ENCODE results near the gene ATG4B. TPM values are rescaled to one million over a fixed set of nuclear protein-coding genes. Genes with fewer than 3 reads are reported as not detected.

ATG4B gene
- polyA plus RNA-seq, 3 donors from 2014 or later = 70.5 to 78.9 (median 77.2) TPM

DNA sequence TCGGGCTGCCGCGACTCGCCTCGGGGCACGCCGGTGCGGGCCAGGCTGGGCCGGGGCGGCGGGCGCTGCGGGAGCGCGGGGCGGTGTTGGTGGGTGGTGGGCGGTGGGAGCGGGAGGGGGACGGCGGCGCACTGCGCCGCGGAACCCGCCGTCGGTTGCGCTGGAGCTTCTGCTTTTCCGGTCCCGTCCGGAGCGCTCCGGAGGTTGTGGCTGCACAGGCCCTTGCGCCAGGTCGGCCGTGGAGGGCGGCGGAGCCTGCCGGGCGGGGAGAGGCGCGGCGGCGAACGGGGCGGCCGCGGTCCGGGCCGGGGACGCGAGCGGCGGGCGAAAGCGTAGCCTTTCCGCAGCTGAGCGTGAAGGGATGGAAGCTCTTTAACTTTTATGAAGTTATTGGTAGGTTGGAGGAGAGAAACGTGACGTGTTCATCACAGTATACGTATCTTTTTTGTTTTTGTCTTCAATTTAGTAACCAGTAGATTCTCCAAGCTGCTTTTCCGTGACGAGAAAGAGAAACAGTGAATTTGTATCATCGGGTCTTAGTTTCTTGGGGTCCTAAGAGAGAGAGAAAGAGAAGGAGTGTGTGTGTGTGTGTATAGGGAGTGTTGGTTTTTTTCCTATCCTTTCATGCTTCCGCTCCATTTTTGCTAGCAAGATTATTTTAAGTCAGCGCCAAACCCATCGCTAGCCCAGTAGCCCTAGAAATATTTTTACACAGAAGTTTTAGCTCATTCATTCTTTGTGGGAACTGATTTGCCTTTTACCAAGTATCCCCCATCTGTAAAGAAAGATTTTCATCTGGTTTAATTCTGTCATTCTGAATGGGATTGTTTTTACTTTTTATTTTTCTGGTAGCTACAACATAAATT lies 535 bp downstream of the ATG4B start:
- Mint-ChIP-seq H3K9me3 (no peaks in the 10 kb centered on the region), H3K4me3 (peak overlapping the region; percentile 89 to 98 (median 91)), H3K4me1 (peaks cover 49 to 56% of the 10 kb centered on the region in 2 donors)

DNA sequence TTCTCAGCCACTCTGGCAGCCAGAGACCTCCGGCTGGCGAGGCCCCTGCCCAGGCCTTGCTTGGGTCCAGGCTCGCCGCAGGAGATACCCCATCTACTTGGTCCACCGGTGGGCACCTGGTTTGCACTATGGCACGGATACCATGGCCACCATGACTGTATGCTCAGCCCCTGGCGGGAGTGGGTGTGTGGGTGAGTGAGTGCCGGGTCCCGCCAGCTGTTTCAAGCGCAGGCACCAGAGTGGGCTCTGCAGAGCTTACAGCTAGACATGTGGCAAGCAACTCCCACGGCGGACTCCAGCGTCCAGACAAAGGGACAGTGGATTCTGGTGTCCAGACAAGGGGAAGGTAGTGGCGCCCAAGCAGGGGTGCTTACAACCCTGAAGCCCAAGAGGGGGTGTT lies 1.4 kb downstream of the ATG4B start:
- H3K27me3 Mint-ChIP-seq (ENCODE audit: low read depth in 3 of 3) = peaks cover 2 to 6% (median 5%) of the 10 kb centered on the region in 3 donors
- no peaks in the 10 kb centered on the region for H3K36me3 Mint-ChIP-seq
- H3K4me3 Mint-ChIP-seq = peak overlapping the region; percentile 89 to 98 (median 91)
- DNase-seq = no peak
- peak overlapping the region in 5 of 6 donors; percentile 39 to 98 (median 88) for H3K27ac Mint-ChIP-seq
- no peaks in the 10 kb centered on the region for H3K9me3 Mint-ChIP-seq
- peaks cover 49 to 56% of the 10 kb centered on the region in 2 donors for H3K4me1 Mint-ChIP-seq

More for the DNA sequence above, 535 bp downstream of the ATG4B start:
- Mint-ChIP-seq H3K27ac (peak overlapping the region; percentile 69 to 98 (median 90)), H3K36me3 (peaks cover 0 to 2% (median 0%) of the 10 kb centered on the region in 3 donors), H3K27me3 (ENCODE audit: low read depth in 3 of 3) (peaks cover 2 to 6% (median 4%) of the 10 kb centered on the region in 3 donors)
- peak in 2 of 3 donors; percentile 37 to 54 for DNase-seq

DNA sequence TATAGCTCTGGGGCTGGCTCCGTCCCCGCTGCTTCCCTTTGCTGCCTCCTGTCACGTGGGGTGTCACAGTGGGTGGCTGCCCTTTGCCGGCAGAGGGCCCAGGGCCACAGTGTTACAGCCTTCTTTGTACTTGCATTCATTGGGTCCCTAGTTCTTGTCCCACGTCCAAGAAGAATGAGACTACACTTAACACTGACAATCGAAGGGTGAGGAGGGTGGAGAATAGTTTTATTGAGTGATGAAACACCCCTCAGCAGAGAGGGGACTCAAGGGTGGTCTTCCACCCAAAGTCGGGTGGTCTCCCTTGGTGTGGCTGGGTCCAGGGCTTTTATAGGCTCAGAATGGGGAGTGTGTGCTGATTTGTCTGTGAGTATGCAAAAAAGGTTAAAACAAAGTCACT lies 1.9 kb downstream of the ATG4B start:
- H3K27me3 Mint-ChIP-seq (ENCODE audit: low read depth in 3 of 3) = peaks cover 2 to 6% (median 5%) of the 10 kb centered on the region in 3 donors
- peak overlapping the region in 2 of 6 donors; percentile 40 to 45 for H3K27ac Mint-ChIP-seq
- H3K9me3 Mint-ChIP-seq = no peaks in the 10 kb centered on the region
- H3K36me3 Mint-ChIP-seq = no peaks in the 10 kb centered on the region
- no peak for DNase-seq
- H3K4me3 Mint-ChIP-seq = peak overlapping the region in 4 of 5 donors; percentile 18 to 90 (median 42)
- H3K4me1 Mint-ChIP-seq = peaks cover 49 to 56% of the 10 kb centered on the region in 2 donors

DNA sequence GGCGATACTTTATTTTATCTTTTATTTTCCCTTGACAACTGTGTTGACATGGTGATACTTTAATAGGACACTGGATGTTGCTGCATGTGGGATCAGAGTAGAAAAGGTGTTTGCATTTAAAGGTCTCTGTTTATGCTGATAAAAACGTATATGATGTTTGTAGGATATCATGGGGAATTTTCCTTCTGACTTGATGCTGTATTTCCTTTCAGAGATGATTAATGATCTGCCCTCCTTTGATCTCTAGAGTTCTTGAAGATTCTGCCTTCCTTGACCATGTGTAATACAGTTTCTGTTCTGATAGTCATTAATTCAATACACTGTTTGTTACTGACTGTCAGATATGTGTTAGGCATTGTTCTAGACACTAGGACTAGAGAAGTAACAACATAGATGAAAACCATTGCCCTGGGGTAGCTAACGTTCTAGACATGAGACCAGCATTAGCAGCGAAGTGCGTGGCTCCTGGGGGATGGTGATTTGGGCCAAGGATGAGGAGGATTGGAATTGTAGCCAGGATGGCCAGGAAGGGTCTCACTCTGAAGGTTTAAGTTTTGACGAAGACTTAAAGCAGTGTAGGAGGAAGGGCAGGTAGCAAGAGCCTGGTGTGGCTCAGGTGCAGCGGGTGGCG lies 2.8 kb downstream of the ATG4B start:
- no peak for DNase-seq
- no peaks in the 10 kb centered on the region for H3K36me3 Mint-ChIP-seq
- no peaks in the 10 kb centered on the region for H3K9me3 Mint-ChIP-seq
- H3K27ac Mint-ChIP-seq = peak overlapping the region in 2 of 6 donors; percentile 13 to 25
- H3K4me1 Mint-ChIP-seq = peaks cover 49 to 56% of the 10 kb centered on the region in 2 donors
- peaks cover 2 to 5% (median 2%) of the 10 kb centered on the region in 3 donors for H3K27me3 Mint-ChIP-seq (ENCODE audit: low read depth in 3 of 3)
- peak overlapping the region in 1 of 5 donors; percentile 90 for H3K4me3 Mint-ChIP-seq

DNA sequence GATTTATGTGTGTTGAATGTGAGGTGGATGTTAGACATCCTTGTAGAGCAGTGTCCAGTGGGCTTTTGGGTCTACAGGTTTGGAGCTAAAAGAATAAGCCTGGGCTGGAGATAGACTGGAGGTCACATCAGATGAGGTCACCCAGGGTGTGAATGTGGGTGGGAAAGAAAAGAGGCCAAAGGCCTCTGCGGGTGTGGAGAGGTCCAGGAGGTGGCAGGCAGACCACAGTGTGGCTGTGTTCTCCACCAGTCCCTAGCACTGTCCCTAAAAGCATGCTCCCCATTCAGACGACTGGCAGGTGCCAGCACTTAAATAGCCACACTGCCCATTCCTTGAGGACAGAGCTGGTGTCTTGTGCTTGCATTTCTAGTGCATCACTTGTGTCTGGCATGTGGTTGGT lies 4.1 kb downstream of the ATG4B start:
- Mint-ChIP-seq H3K36me3 (no peaks in the 10 kb centered on the region), H3K27me3 (ENCODE audit: low read depth in 3 of 3) (peaks cover 2 to 5% (median 2%) of the 10 kb centered on the region in 3 donors), H3K4me1 (peaks cover 46 to 56% of the 10 kb centered on the region in 2 donors), H3K9me3 (no peaks in the 10 kb centered on the region), H3K4me3 (peak overlapping the region in 1 of 5 donors; percentile 12), H3K27ac (peak overlapping the region in 4 of 6 donors; percentile 7 to 71 (median 54))
- DNase-seq = no peak

DNA sequence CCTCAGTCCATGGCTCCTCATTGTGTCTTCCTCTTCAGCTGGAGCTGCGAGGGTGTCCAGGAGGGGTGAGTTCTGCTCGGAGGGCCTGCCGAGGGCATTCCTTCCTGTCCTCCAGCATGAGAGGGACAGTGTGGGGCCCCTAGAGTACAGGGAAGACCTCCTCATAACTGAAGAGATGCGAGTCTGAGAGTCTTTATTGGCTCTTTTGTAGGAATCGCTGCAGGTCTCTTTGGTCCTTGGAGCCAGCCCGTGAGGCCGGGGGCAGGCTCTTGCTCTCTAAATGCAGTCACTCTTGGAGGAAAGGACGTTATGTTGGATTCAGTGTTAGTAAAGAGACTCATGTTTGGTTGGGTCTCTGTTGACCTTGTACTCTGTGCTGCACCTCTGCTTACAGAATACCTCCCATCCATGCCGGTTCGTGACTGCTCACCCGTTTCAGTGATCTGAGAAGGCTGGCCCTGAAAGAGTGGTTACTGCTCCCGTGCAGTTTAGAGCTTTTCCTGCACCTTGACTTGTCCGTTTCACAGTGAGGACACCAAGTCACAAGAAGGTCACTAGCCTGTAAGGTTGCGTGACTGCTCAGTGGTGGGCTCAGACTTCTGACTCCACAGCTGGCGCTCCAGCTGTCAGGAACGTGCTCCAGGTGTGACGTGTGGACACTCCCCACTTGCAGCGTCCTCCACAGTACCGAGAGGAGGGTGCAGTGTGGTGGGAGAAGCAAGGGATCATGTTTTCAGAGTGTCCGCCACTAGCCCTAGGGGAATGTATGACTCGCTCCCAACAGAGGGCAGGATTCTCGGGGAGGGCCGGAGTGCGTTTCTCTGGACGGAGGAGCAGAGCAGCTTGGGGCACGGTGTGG lies 7.8 kb downstream of the ATG4B start:
- DNase-seq = no peak
- Mint-ChIP-seq H3K36me3 (no peaks in the 10 kb centered on the region), H3K27me3 (ENCODE audit: low read depth in 3 of 3) (peaks cover 2% of the 10 kb centered on the region in 3 donors), H3K27ac (no peak overlapping the region), H3K4me1 (peaks cover 32 to 47% of the 10 kb centered on the region in 2 donors), H3K4me3 (no peak overlapping the region), H3K9me3 (no peaks in the 10 kb centered on the region)

DNA sequence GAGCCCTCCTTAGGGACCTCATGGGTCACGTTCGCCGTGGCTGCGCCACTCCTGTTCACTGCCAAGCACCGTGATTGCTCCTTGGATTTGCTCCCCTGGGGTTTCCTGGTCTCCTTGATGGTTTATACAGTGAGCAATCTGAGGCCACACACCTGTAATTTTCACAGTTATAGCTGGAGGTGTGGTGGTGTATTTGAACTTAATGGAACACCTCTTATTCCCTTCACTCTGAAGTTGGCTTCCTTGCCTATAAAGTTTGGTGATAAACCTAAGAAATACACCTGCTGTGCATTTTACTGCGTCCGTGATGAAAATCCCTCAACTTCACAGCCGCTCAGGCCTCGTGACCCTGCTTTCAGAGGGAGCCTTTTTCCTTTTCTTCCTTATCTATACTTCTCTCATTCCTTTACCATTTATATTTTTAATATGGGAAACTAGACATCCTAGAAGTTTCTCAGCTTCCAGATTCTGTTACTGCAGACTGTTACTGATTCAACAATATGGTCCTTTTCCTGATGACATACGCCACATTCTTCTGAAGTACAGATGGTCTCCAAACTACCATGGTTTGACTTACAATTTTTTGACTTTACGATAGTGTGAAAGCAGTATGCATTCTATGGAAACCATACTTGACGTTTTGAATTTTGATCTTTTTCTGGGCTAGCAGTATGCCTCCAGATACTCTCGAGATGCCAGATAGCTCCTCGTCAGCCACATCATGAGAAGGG lies 8.6 kb downstream of the ATG4B start:
- peaks cover 0 to 4% (median 2%) of the 10 kb centered on the region in 3 donors for H3K36me3 Mint-ChIP-seq

DNA sequence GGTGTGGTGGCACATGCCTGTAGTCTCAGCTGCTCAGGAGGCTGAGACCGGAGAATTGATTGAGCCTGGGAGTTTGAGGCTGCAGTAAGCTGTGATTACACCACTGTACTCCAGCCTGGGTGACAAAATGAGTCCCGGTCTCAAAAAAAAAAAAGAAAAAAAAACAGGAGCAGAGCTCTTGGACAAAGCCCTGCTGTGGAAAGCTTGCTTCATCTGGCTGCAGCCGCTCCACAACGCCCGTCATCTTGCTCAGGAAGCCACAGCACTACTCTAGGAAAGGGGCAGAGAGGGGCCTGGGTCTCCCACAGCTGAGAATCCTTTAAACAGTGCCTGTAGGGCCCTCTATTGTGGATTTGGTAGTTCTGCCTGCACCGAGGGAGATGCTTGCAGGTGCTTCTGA lies 11.0 kb downstream of the ATG4B start:
- no peaks in the 10 kb centered on the region for H3K9me3 Mint-ChIP-seq
- no peaks in the 10 kb centered on the region for H3K27me3 Mint-ChIP-seq (ENCODE audit: low read depth in 3 of 3)
- no peak overlapping the region for H3K27ac Mint-ChIP-seq
- peaks cover 13 to 35% of the 10 kb centered on the region in 2 donors for H3K4me1 Mint-ChIP-seq
- DNase-seq = no peak
- peaks cover 3 to 17% (median 4%) of the 10 kb centered on the region in 3 donors for H3K36me3 Mint-ChIP-seq
- no peak overlapping the region for H3K4me3 Mint-ChIP-seq

More for the DNA sequence above, 8.6 kb downstream of the ATG4B start:
- DNase-seq = no peak
- Mint-ChIP-seq H3K4me1 (peaks cover 25 to 45% of the 10 kb centered on the region in 2 donors), H3K27me3 (ENCODE audit: low read depth in 3 of 3) (peaks cover 0 to 2% (median 2%) of the 10 kb centered on the region in 3 donors), H3K4me3 (no peak overlapping the region), H3K27ac (no peak overlapping the region), H3K9me3 (no peaks in the 10 kb centered on the region)

DNA sequence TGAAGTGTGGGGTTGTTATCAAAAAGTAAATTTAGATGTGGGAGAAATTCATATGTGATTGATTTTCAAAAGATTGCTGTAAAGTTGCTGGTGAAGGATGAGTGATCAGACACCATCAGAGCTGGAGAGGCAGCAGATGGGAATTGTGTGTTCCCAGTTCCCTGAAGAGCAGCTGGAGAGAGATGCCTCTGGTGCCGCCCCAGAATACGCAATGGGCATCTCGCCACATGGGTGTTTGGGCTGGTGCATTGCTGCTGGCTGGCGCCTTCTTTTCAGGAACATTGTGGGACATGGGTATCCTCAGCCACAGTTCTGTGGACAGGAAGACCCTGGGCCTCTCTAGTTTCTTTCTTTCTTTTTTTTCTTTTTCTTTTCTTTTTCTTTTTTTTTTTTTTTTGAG lies 11.9 kb downstream of the ATG4B start:
- Mint-ChIP-seq H3K27ac (no peak overlapping the region), H3K4me3 (no peak overlapping the region), H3K4me1 (peaks cover 13 to 35% of the 10 kb centered on the region in 2 donors), H3K36me3 (peaks cover 3 to 17% (median 4%) of the 10 kb centered on the region in 3 donors), H3K9me3 (no peaks in the 10 kb centered on the region), H3K27me3 (ENCODE audit: low read depth in 3 of 3) (no peaks in the 10 kb centered on the region)
- DNase-seq = no peak

DNA sequence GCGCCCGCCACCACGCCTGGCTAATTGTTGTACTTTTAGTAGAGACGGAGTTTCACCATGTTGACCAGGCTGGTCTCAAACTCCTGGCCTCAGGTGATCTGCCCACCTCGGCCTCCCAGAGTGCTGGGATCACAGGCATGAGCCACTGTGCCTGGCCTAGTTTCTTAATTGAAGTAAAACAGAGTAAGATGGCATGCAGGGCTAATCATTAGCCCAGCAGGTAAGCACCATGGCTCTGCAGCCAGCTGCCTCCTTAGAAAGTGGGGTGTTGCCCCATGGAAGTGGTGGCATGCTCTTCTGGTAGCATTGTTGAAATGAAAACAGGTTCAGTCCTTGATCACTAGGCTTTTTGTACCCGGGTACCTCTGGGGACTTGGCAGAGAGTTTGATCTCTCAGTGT lies 12.4 kb downstream of the ATG4B start:
- H3K4me3 Mint-ChIP-seq = no peak overlapping the region
- no peak overlapping the region for H3K27ac Mint-ChIP-seq
- H3K36me3 Mint-ChIP-seq = peaks cover 3 to 20% (median 4%) of the 10 kb centered on the region in 3 donors
- H3K4me1 Mint-ChIP-seq = peaks cover 12 to 35% of the 10 kb centered on the region in 2 donors
- H3K9me3 Mint-ChIP-seq = no peaks in the 10 kb centered on the region
- peaks cover 0 to 3% (median 0%) of the 10 kb centered on the region in 3 donors for H3K27me3 Mint-ChIP-seq (ENCODE audit: low read depth in 3 of 3)
- DNase-seq = no peak

DNA sequence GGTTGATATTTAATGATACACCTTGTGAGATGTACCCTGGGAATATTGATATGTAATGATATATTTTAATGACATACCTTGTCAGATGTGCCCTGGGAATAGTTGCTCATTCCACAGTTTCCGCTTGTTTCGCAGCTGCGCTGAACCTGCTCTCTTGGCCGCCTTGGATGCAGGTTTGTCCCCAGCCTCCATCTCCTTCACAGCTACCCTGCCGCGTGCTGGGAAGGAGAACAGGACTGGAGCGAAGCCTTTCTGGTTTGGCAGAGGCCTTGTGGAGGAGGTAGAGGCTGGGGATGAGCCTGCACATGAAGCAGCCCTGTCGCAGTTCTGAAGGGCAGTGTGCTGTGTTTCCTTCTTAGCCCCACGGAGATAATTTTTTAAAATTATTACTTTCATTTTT lies 14.6 kb downstream of the ATG4B start:
- Mint-ChIP-seq H3K27me3 (ENCODE audit: low read depth in 3 of 3) (peaks cover 0 to 3% (median 0%) of the 10 kb centered on the region in 3 donors), H3K27ac (no peak overlapping the region), H3K36me3 (peaks cover 4 to 33% (median 10%) of the 10 kb centered on the region in 3 donors), H3K4me1 (peaks cover 8 to 27% of the 10 kb centered on the region in 2 donors), H3K9me3 (no peaks in the 10 kb centered on the region), H3K4me3 (no peak overlapping the region)
- no peak for DNase-seq

DNA sequence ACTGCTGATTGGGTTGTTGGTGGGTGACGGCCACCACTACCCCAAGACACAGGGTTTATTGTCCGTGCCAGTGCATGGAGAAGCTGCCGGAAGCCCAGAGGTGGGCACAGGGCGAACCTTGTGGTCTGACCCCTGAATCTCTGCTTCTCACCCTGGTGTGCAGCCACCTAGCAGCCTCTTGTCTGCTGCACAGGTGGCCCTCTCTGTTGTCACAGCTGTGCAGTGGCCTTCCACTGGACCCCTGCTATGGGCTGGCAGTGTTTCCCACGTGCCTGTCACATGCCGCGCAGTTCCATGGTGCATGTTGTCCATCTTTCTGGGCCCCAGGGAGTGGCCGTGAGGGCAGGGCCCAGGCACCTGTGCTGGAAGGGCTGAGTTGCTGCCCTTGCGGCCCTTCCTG lies 15.2 kb downstream of the ATG4B start:
- no peak for DNase-seq
- Mint-ChIP-seq H3K27ac (no peak overlapping the region), H3K27me3 (ENCODE audit: low read depth in 3 of 3) (peaks cover 0 to 3% (median 0%) of the 10 kb centered on the region in 3 donors), H3K4me3 (no peak overlapping the region), H3K9me3 (no peaks in the 10 kb centered on the region), H3K36me3 (peaks cover 4 to 37% (median 10%) of the 10 kb centered on the region in 3 donors), H3K4me1 (peaks cover 8 to 27% of the 10 kb centered on the region in 2 donors)
